PFSK-1 (cell line): ENCODE results near the gene PRKX.

Source experiments
- FOXP2 ChIP-seq: optimal IDR thresholded peaks from 2 replicates; pipeline ENCODE3; 2011; ENCODE audit warnings: borderline replicate concordance, control low read depth, inconsistent platforms; ENCODE audit not compliant: insufficient read depth; ENCODE audit errors: extremely low read length, extremely low read depth
- POLR2AphosphoS5 ChIP-seq: IDR thresholded peaks from 2 replicates; pipeline ENCODE4 v1.6.1; 2012; ENCODE audit warnings: low read depth, mild to moderate bottlenecking, control low read depth, low read length, moderate library complexity
- SIN3A ChIP-seq: IDR thresholded peaks from 2 replicates; pipeline ENCODE4 v1.6.1; 2012; ENCODE audit warnings: mild to moderate bottlenecking, low read length, moderate library complexity, borderline replicate concordance; ENCODE audit not compliant: insufficient read depth
- TAF1 ChIP-seq: IDR thresholded peaks from 2 replicates; pipeline ENCODE4 v1.6.1; 2012; ENCODE audit warnings: low read length, control low read depth, borderline replicate concordance; ENCODE audit not compliant: insufficient read depth

- TF ChIP-seq POLR2AphosphoS5 (no peak), FOXP2 (no peak), TAF1 (no peak), SIN3A (no peak)
Measured at GRCh38 chrX:3664921-3665320, 48.5 kb downstream of the PRKX start.
